PFSK-1 (cell line): ENCODE results near the gene CEL.

ENCODE experiments used
- FOXP2 ChIP-seq: optimal IDR thresholded peaks from 2 replicates; pipeline ENCODE3; 2011; ENCODE audit warnings: borderline replicate concordance, control low read depth, inconsistent platforms; ENCODE audit not compliant: insufficient read depth; ENCODE audit errors: extremely low read length, extremely low read depth
- POLR2AphosphoS5 ChIP-seq: IDR thresholded peaks from 2 replicates; pipeline ENCODE4 v1.6.1; 2012; ENCODE audit warnings: low read depth, mild to moderate bottlenecking, control low read depth, low read length, moderate library complexity
- SIN3A ChIP-seq: IDR thresholded peaks from 2 replicates; pipeline ENCODE4 v1.6.1; 2012; ENCODE audit warnings: mild to moderate bottlenecking, low read length, moderate library complexity, borderline replicate concordance; ENCODE audit not compliant: insufficient read depth
- TAF1 ChIP-seq: IDR thresholded peaks from 2 replicates; pipeline ENCODE4 v1.6.1; 2012; ENCODE audit warnings: low read length, control low read depth, borderline replicate concordance; ENCODE audit not compliant: insufficient read depth
- TF ChIP-seq, protein P1 (sequence below), 2 experiments: IDR thresholded peaks; 2 replicates each; pipeline versions ENCODE4 v1.6.1 to v1.8.0; 2011 to 2012; ENCODE audit warnings: low read depth in 2 of 2, low read length in 2 of 2, control low read depth in 1 of 2, inconsistent platforms in 1 of 2, mild to moderate bottlenecking in 1 of 2, moderate library complexity in 1 of 2; ENCODE audit not compliant: insufficient read depth in 1 of 2

DNA sequence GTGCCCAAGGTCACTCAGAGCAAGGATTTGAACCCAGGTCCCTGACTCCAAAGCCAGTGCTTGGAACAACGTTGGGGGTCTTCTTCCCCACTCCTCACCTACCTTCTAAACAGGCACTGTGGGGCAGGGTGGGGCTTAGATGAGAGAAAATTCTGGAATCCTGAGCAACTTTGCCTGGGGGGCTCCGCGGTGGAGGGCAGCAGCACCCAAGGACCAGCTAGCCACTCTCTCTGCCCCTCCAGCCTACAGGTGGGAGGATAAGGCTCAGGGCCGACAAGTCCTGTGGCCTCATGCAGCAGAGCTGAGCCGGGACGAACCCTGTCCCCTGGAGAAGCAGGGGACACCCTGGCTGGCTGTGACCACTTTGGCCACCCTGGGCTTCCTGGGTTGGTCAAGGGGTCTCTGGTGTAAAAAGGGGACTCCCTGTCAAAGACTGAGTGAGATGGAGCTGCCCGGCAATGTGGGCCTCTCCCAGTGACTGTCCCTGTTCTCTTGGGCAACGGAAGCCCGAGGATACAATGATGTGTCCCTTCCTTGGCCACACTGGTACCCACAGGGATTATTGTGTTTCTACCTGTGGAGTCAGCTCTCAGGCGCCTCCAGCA, 26.5 kb downstream of the CEL start:
- TF ChIP-seq POLR2AphosphoS5 (no peak), TAF1 (no peak), SIN3A (no peak), FOXP2 (no peak)
- TF ChIP-seq, protein P1, sequence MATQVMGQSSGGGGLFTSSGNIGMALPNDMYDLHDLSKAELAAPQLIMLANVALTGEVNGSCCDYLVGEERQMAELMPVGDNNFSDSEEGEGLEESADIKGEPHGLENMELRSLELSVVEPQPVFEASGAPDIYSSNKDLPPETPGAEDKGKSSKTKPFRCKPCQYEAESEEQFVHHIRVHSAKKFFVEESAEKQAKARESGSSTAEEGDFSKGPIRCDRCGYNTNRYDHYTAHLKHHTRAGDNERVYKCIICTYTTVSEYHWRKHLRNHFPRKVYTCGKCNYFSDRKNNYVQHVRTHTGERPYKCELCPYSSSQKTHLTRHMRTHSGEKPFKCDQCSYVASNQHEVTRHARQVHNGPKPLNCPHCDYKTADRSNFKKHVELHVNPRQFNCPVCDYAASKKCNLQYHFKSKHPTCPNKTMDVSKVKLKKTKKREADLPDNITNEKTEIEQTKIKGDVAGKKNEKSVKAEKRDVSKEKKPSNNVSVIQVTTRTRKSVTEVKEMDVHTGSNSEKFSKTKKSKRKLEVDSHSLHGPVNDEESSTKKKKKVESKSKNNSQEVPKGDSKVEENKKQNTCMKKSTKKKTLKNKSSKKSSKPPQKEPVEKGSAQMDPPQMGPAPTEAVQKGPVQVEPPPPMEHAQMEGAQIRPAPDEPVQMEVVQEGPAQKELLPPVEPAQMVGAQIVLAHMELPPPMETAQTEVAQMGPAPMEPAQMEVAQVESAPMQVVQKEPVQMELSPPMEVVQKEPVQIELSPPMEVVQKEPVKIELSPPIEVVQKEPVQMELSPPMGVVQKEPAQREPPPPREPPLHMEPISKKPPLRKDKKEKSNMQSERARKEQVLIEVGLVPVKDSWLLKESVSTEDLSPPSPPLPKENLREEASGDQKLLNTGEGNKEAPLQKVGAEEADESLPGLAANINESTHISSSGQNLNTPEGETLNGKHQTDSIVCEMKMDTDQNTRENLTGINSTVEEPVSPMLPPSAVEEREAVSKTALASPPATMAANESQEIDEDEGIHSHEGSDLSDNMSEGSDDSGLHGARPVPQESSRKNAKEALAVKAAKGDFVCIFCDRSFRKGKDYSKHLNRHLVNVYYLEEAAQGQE (IDR thresholded peaks at IDR 0.05; ENCODE audit: insufficient read depth in 1 of 2, low read depth in 2 of 2, low read length in 2 of 2): no peak
